CD4-positive, alpha-beta T cell treated with Interleukin-10 for 1 hour (primary cell): ENCODE data around the gene HAP1.
A peak's percentile ranks its signal among the peaks of the same experiment; 100 is the strongest.
"Not testable (repeated sequence)": the region's sequence is repeated elsewhere in the genome, so short reads cannot be mapped to it uniquely, and the experiment has no call there.

Experiments used
- DNase-seq: peaks from one replicate; pipeline ENCODE4 v3.0.0-alpha.2; 2020

The HAP1 gene

GRCh38 chr17:41724476-41725050, 9.9 kb downstream of the HAP1 start:
- DNase-seq, result no peak

- no peak for DNase-seq
Measured at GRCh38 chr17:41723801-41724475, 10.5 kb downstream of the HAP1 start.

GRCh38 chr17:41722231-41722630, 12.2 kb downstream of the HAP1 start:
- no peak for DNase-seq

GRCh38 chr17:41718287-41718645, 16.2 kb downstream of the HAP1 start:
- DNase-seq, result no peak

GRCh38 chr17:41717408-41718286, 16.8 kb downstream of the HAP1 start:
- DNase-seq, result no peak

GRCh38 chr17:41711669-41712400, 22.6 kb downstream of the HAP1 start, which contains the start of gene GAST:
GAST (plus strand) TSS chr17:41712331; CDS start chr17:41715437, 3,106 bp downstream.
- no peak for DNase-seq

GRCh38 chr17:41710472-41711090, 23.9 kb downstream of the HAP1 start:
- no peak for DNase-seq

- DNase-seq, result no peak
Measured at GRCh38 chr17:41707803-41708669, 26.4 kb downstream of the HAP1 start.

GRCh38 chr17:41705271-41705991, 29.0 kb downstream of the HAP1 start:
- no peak for DNase-seq

- DNase-seq, result no peak
Measured at GRCh38 chr17:41702712-41703111, 31.7 kb downstream of the HAP1 start.

GRCh38 chr17:41700843-41701242, 33.6 kb downstream of the HAP1 start:
- not testable (repeated sequence) for DNase-seq

GRCh38 chr17:41697122-41697962, 37.1 kb downstream of the HAP1 start:
- DNase-seq, result no peak

- peak; percentile 84 for DNase-seq
Measured at GRCh38 chr17:41695954-41696757, 38.3 kb downstream of the HAP1 start.

- peak; percentile 11 for DNase-seq
Measured at GRCh38 chr17:41695134-41695661, 39.2 kb downstream of the HAP1 start.

- peak; percentile 52 for DNase-seq
Measured at GRCh38 chr17:41692722-41693521, 41.5 kb downstream of the HAP1 start.

GRCh38 chr17:41691031-41691777, 43.2 kb downstream of the HAP1 start:
- DNase-seq, result peak; percentile 46

GRCh38 chr17:41690497-41690896, 43.9 kb downstream of the HAP1 start:
- DNase-seq, result peak; percentile 25
